HG02678 (cell line): ENCODE results near the gene RNF214.

Source experiments
- ATAC-seq: cut with Tn5 transposase; IDR thresholded peaks from one replicate; pipeline ENCODE4 v1.9.1; 2021; ENCODE audit warnings: mild to moderate bottlenecking, moderate library complexity; ENCODE audit not compliant: unreplicated experiment

The RNF214 gene

DNA sequence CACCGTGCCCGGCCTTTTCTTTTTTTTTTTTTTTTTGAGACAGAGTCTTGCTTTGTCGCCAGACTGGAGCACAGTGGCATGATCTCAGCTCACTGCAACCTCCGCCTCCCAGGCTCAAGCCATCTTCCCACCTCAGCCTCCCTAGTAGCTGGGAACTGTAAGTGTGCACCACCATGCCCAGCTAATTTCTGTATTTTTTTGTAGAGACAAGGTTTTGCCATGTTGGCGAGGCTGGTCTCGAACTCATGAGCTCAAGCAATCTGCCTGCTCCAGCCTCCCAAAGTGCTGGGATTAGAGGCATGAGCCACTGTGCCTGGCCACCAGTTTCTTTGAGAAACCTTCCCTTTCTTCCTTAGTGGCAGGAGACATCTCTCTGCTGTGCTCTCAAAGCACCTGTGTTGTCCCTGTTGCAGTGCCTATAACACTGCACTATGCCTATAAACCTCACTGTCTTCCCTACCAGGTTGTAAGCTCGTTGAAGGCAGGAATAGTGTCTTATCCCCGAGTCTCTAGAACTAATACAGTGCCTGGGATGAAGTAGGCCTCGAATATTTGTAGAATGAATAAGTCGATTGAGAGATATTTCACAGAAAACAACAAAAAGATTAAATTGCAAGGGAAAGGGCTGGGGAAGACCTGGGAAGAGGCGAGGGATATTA is 19.6 kb upstream of the RNF214 start:
- ATAC-seq: no peak

DNA sequence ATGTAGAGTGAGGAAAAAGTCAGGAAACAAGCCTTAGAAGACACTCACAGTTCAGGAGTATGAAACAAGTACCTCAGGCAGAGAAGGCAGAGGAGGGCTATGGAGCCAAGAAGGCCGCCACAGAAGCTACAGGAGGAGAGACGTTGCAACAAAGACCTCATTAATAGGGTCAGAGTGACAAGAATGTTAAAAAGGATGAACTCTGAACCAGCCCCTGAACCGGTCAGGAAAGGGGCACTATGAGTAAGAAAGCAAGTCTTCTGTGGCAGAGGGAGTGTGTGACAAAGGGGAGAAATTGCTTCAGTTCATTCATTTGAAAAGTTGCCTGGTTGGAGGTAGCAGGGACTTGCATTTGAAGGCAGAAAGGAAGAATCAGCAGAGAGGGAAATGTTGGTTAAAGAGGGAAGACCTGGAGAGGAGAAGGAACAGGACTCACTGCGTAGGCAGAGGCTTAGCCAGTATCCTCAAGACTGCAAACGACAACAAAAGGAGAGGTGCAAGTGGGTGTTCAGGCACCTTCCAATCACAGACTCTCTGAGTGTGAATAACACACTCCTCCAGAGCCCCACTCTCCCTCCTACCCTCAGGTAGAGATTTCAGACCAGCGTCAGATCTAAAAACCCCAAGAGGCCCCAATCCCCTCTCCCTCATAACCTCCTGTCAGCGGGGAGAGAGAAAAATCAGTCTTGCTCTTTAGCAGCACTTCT is 17.9 kb upstream of the RNF214 start:
- ATAC-seq: no peak

DNA sequence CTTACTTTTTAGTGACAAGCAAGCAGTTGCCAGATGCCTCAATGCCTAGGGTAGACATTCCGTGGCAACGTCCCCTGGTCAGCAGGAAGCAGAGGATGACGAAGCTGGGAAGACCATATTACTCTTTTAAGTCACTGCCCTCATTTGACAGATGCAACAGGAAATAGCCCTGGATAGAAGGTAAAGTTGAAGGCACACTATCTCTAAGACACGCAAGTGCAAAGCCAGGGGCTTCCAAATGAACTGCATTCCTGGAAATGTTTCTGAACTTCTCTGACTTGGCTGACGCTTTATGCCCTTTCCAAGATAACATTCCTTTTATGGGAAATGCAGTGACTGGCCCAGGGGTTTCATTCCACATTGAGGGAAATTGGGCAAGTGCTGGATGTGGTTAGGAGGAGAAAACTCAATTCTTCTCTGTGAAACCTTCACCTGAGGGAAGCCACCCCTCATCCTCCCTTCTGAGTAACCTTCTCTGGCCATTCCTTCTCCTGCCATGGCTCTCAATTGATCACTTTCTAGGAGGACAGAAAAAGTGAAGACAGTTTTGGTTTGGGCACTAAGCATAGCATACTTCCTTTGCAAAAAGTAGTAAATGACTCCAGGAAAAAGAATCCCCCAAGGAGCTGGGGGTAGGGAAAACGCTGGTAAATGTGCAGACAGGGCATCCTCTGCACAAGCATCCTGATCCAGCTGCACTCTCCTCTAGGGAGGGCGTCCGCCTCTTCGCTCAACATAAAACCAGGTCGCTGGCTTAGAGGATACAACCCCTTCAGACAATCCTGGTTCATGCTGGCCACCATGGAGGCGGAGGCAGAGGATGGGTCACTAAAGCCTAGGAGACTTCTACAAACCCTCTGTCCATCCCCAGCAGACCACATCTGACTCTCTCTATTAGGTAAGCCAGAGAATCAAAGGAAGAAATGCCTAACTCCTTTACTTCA is 15.1 kb upstream of the RNF214 start:
- ATAC-seq: no peak

DNA sequence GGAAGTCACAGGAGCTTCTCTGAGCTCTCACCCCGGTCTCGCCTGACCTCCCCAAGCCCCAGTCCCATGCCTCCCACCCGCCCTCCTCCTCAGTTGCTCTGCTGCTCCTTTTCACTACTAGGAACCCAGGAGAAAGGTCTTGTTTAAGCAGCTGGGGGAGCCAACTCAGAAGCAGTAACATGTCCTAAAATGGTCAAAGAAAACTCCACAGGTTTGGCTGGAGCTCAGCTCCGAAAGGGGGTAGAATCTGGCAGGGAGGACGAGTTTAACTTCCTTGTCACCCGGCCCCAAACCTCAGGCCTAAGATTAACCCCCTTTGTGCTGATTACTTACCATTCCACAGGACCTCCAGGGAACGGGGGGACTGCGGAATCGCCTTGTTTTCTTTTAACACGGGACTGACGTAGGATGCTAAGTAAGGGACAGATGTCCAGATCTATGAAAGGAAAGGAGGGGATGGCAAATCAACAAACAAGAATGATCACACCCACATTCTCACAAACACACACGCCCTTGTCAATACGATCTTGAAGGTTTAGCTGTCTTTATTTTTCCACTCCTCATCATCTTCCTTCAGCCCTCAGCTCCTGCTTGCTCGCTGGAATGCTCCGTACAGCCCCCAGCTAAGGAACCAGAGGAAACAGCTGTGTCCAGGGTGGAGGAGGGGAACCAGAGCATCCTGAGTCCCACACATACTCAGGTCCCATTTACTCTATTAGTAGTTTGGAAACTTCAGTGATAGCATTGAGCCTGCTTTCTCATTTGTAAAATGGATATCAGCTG is 14.1 kb upstream of the RNF214 start:
- ATAC-seq: no peak

DNA sequence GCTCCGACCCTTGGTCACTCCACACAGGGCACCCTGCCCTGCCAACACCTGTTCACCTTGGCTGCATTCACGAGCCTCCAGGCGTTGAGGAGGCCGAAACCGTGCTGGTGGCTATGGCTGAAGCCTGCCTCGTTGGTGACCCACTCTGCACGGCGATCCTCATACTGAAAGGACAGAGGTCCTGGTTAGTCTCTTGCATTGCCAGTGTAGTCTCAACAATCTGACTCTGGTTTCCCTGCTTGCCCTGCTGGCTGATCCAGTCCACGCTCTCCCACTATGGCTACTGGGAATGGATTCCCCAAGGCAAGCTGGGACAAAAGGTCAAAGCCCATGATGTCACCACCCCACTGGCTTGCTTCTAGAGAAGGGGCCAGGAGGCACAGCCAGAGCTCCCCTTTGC is 13.5 kb upstream of the RNF214 start:
- ATAC-seq: no peak

DNA sequence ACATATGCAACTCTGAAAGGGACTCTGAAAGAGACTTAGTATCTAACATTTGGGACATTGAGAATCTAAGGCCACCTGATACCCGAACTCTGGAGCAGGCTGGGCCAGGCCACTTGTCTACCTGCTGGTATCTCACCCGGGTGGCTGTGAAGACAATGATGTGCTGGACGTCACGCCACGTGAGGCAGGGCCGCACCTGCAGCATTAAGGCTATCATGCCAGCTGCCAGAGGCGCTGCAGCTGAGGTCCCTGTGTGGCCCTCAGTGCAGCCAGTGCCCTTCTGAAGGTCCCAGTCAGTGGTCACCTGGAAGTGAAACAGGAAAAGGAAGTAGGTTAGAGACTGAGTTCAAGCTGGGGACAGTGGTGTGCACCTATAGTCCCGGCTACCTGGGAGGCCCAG is 13.0 kb upstream of the RNF214 start:
- ATAC-seq: no peak

DNA sequence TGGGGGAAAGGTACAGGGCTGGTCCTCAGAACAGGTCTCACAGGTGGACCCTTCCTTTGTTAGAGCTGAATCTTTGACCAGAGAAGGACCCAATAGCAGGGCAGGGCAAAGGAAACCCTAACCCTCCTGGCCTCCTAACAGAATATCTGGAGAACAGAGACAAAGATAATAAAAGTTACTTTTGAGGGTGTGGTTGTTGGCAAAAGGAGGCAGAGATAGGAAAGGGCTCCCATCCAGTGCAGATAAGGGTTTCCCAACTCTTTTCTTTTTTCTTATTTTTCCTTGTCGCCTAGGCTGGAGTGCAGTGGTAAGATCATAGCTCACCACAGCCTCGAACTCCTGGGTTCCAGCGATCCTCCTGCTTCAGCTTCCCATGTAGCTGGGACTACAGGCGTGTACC is 12.5 kb upstream of the RNF214 start:
- no peak for ATAC-seq

DNA sequence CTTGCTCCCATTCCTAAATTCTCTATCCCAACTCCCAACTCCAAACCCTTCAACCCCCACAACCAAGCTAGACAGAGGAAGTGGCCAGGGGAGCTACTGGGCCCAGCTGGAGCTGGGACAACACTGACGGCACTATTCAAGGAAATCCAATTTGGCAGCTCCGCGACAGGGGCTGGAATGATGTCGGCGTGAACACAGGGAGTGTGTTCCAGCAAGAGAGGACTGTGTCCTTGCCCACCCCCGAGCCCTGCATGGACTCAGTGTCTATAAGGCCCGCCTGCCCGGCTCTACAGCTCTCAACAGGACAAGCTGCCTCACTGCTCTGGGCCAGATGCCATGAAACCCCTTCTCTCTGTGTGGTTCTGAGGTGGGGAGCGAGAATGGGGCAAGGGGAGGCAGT is 11.9 kb upstream of the RNF214 start:
- ATAC-seq: no peak

DNA sequence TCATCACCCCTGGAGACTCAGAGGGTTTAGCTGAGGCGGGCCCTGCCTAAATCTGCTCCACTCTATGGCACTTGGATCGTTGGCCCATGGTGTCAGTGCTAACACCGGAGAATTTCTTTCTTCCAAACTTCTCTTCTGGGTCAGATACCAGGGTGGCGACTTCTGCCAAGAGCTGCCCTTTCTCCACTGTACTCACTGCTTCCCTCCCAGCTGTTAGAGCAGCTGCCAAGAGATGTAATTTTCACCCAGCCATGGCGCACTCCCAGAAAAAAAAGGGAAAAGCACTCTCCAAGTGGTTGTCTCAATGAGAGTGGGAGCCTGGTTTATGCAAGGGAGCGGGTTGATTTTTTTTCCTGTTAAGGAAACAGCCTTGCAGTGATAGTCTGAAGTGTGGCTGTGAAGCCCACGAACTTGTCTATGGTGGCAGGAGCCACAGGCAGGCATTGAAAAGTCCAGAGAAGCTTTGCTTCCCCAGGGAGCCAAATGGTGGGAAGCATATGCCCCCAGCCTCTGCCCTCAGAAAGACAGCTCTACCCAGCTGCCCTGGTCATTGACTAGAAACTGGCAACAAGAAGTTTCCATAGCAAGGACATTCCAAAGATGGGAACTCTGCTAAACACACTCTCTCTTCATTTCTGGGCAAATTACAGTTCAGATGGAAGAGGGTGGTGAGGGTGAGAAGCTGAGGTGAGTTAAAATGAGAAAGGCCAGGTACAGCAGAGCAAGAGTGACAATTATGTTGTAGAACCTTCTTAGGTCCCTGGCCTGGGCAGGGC is 11.3 kb upstream of the RNF214 start:
- no peak for ATAC-seq

DNA sequence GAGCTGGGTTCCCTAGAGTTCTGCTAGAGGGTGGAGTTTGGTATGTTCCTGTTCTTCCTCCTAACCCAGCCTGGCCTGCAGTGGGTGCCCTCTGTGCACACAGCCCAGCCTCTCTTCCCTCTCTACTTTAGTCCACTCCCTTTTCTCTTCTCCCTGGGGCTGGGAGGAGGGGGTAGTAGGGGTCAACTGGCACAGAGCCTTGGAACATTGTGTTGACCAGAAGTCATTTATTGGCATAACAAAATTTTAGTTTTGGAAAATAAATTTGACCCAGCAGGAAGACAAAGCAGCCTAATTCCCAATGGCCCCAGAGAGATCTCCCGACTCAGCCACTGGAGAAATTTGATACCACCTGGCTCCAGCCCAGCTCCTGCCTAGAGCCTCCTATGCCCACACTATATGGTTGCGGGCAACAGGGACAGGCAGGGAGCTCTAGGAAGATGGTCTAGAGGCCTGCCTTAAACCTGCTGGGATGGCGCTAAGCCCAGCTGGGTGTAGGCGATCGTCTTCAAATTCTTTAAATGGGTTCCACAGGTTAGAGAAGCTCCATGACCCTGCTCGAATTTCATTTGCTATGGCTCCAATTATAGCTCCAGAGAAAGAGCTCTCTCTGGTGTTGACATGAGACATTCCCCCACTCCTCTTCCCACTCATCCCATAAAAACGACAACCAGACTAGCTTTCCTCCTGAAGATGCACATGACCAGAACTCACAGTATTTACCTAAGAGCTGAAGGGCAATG is 10.5 kb upstream of the RNF214 start:
- ATAC-seq: no peak

DNA sequence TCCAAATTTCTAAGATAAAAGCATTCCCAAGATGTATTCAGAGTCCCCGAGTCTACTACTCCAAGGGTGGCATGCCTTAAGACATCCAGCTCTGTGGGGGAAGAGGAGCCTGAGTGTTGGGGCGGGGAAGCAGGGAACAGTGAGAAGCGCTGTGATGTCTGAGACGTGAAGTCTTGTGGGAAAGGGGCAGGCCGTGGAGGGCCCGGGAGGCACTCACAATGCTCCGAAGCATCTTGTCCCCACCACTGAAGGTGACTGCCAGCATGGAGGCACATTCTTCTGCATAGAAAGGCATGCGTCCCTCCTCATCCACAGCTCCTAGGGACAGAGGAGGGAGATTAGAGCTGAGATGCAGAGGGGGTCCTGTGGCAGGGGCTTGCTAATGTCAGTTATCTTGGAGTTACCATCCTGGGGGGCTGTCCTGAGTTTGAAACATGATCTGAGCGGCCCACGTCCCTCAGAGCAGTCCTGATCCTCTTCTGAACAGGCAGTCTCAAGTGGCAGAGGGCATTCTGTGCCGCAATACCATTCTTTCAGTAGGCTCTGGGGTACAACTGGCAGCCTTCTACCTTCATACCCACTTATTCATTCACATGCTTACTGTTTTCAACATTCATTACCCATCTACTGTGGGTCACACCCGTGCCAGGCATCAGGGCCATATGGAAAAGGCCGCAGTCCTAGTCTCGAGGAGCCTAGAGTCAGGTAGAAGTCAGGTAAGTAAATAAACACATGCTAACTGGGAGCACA is 9.3 kb upstream of the RNF214 start:
- ATAC-seq: no peak

DNA sequence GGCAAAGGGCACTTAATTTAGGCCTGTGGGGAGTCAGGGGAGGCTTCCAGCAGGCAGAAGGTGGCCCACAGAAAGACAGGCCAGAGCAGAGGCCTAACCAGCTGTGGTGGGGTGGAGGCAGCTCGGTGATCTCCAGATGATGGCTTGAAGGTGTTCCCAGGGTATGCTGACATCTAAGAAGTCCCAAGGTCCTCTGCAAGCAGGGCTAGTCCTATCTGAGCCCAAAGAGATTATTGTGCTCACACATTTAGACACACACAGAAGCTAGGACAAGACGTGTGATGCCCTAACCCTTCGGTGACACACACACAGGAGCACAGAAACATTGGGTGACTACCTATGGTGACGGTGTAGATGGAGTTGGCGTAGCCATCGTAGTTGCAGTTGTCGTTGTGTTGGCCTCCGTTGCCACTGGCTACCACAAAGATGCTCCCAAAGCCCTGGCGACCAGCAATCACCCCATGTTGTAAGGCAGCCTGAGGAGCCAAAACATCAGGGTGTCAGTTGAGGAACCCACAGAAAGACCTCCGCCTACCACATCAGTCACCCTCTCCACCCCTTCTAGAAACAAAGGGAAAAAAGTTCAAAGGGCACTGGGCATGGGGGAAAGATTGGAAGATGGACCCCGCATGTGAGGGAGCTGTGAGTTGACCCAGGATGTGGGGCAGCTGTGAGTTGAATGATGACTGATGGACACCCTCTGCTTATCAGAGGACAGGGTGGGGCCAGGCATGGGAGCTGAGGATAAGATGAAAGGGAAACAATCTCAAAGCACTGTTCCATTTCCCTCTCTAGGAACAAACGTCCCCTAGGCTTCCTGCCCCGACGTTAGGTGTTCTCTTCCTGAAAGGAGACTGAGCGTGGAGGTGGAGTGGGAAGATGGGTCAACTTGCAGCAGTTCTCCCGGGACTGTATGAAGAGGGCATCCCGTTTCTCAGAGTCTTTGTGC is 8.5 kb upstream of the RNF214 start:
- no peak for ATAC-seq

DNA sequence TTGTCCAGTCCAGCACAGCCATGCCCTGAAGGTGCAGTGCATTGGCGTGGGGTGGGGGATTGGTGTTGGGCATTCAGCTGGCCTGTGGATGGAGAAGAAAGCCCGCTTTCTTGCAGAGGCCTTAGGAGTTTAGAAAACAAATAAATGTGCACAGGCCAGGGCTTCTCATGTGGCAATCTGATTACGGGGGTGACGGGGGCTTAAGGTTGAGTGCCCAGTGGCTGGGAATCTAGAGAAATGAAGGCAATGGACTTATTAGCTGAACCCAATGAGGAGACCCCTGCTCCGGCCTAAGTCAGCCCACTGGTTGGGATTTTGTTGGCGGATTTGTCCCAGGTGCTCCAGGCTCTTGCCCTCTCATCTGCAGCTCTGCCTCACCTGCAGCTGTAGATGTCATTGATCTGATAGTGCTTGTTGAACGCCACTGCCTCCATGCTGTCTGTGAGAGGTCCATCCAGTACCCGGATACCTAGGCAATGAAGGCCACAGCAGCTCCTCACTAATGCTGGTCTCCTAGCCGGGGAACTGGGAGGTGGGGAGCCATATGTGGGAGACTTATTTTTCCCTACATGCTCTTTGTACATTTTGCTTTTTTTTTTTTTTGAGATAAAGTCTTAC is 6.8 kb upstream of the RNF214 start:
- no peak for ATAC-seq

DNA sequence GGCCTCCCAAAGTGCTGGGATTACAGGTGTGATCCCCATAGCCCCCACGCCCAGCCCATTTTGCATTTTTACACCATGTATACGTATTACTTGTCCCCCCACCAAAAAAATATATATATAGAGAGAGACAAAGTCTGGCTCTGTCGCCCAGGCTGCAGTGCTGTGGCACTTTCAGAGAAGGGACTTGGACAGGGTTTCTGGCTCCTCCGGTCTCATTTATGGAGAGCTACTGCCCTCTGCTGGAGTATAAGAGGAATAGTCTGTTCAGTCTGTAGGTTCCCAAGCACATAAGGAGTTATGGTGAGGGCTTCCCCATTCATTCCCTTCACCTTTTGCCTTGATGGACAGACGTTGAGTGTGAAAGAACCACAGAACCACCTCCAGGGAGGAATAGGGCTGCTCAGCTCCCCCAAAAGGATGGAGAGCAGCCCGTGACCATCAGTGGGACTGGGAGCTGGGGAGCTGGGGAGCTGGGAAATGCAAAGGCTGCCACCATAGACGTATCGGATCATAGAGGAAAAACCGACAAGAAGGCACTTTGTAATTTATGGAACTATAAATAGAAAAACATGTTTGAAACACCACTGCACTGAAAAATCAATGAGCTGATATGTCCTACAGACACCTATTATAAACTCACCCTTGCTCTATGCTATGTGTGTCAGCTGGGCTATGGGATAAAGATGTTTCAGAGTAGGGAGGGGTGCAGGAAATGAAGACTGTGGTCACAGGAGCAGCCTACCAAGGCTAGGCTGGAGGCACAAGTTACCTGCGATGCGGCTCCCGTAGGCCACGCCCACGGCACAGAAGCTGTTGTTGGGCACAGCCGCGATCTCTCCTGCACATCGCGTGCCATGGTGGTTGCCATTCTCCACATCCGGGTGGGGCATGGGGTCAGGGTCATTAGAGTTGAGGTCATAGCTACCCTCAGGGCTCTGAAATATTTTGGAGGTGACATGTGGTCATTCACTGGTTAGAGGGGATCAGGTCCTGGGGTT is 5.8 kb upstream of the RNF214 start:
- no peak for ATAC-seq

DNA sequence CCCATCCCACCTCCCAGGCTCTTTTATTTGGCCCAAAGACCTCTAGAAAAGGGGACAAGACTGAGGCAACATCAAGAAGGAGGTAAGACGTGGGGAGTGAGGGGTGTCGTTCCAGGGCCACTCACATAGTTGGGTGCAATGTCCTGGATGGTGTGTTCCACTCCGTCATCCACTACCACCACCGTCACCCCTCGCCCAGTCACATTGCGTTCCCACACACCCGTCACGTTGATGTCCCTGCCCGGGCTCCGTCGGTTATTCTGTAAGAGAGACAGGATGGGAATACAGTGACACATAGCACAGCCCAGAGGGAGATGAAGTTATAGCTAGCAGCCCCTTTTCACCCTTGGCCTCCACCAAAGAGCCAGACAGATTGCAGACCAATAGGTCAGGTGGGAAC is 4.4 kb upstream of the RNF214 start:
- no peak for ATAC-seq

DNA sequence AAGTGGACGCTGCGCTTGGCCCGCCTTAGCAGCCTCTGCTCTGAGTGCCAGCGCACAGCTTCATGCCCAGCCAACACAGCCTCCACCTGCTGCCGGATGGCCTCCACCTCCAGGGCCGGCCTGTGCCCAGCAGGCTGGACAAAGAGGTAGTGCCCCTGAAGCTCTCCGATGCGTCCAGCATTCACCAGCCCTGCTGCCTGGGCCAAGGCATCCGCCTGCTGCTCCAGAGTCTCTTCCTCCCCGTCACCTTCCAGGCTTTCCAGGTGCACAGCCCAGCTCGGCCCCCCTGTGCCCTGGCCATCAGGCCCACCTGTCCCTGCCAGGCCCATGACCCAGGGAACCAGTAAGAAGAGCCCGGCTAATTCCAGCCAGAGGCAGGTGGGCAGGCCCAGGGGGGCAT is 3.1 kb upstream of the RNF214 start:
- no peak for ATAC-seq
